ENCODE measurements around the gene PTPRO. TPM values are rescaled to one million over a fixed set of nuclear protein-coding genes. Genes with fewer than 3 reads are reported as not detected.

PTPRO gene
- total RNA-seq, 1 donor: under 0.01 TPM

DNA sequence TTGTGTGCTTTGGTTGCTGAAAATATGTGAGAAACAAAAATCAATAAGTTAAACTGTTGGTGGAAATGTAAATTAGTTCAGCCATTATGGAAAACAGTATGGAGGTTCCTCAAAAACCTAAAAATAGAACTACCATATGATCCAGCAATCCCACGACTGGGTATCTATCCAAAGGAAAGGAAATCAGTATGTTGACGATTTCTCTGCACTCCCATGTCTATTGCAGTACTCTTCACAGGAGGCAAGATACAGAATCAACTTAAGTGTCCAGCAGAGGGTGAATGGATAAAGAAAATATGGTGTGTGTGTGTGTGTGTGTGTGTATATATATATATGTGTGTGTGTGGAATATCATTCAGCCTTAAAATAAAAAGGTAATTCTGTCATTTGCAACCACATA is 159.5 kb downstream of the PTPRO start:
- DNase-seq (ENCODE audit: low read depth): no peak
- TF ChIP-seq CTCF (IDR thresholded peaks at IDR 0.05; ENCODE audit: insufficient read depth, low read depth, low read length): no peak
- no peak overlapping the region for H3K4me3 ChIP-seq (ENCODE audit: low read depth, low read length)

GRCh38 chr12:15485466-15485865 is 163.2 kb downstream of the PTPRO start:
- no peak for DNase-seq (ENCODE audit: low read depth)
- H3K4me3 ChIP-seq (ENCODE audit: low read depth, low read length): no peak overlapping the region
- TF ChIP-seq CTCF (IDR thresholded peaks at IDR 0.05; ENCODE audit: insufficient read depth, low read depth, low read length): no peak

- TF ChIP-seq CTCF (IDR thresholded peaks at IDR 0.05; ENCODE audit: insufficient read depth, low read depth, low read length): no peak
- no peak overlapping the region for H3K4me3 ChIP-seq (ENCODE audit: low read depth, low read length)
- DNase-seq (ENCODE audit: low read depth): no peak
Measured at GRCh38 chr12:15486859-15487258, 164.6 kb downstream of the PTPRO start.

DNA sequence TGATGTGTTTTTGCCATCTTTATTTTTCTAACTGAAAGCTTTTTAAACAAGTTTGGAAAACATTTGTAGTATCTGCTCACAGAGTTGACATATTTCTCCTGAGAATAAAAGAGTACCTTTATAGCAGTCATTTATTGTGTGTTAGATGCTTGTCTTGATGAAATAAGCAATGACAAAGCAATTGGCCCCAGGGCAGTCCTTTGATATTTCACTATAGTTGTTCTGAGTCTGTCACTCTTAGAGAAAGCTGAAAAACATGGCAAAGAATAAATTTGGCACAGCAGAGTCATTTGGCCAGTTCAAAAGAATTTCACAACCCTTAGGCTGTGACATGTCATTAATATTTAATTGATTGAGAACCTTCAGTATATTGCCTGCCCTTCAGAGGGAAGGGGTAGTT is 166.2 kb downstream of the PTPRO start:
- TF ChIP-seq CTCF (IDR thresholded peaks at IDR 0.05; ENCODE audit: insufficient read depth, low read depth, low read length): no peak
- H3K4me3 ChIP-seq (ENCODE audit: low read depth, low read length): no peak overlapping the region
- DNase-seq (ENCODE audit: low read depth): no peak

GRCh38 chr12:15494329-15495046 is 172.2 kb downstream of the PTPRO start:
- TF ChIP-seq CTCF (IDR thresholded peaks at IDR 0.05; ENCODE audit: insufficient read depth, low read depth, low read length): no peak
- no peak for DNase-seq (ENCODE audit: low read depth)
- H3K4me3 ChIP-seq (ENCODE audit: low read depth, low read length): no peak overlapping the region

DNA sequence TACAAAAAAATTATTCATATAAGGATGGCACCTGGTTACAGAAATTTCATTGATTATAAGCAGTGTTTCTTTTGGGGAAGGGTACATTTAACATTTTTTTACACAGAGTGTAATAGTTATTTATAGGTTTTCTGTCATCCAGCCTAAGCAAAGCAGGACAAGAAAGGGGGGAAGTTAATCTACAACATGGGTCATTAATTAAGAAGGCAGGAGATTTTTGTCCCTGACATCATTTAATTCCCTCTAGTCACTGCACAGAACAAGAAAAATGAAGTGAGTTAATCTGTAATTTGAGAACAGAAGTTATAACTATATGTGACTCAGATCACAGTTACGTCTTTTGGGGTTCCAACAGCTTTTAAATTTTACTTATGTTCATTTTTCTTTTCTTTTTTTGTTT is 173.4 kb downstream of the PTPRO start:
- no peak for TF ChIP-seq CTCF (IDR thresholded peaks at IDR 0.05; ENCODE audit: insufficient read depth, low read depth, low read length)
- H3K4me3 ChIP-seq (ENCODE audit: low read depth, low read length): no peak overlapping the region
- DNase-seq (ENCODE audit: low read depth): no peak

DNA sequence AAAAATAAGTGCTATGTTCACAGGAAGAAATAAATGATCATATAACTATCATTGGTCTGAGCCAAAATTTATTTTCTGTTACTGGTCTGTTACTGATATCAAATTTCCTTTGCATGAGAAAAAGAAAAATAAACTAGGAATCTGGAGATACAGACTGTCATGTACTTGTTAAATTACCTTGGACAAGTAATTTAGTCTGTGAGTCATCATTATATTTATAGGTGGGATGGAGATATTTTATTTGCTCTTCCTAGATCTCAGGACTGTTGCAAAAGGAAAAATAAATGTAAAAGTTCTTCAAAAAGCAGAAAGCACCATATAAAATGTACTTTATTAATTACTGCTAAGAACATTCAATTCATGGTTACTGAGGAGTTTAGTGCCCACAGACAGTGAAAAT is 174.4 kb downstream of the PTPRO start:
- no peak for DNase-seq (ENCODE audit: low read depth)
- no peak overlapping the region for H3K4me3 ChIP-seq (ENCODE audit: low read depth, low read length)
- no peak for TF ChIP-seq CTCF (IDR thresholded peaks at IDR 0.05; ENCODE audit: insufficient read depth, low read depth, low read length)

Data from fibroblast of villous mesenchyme (primary cell).